HG02938 (cell line): ENCODE data around the gene GZMB.
"Not testable (repeated sequence)": the region's sequence is repeated elsewhere in the genome, so short reads cannot be mapped to it uniquely, and the experiment has no call there.

Experiments
- ATAC-seq: cut with Tn5 transposase; IDR thresholded peaks from one replicate; pipeline ENCODE4 v1.9.1; 2021; ENCODE audit warnings: mild to moderate bottlenecking, moderate library complexity; ENCODE audit not compliant: unreplicated experiment

GZMB gene

GRCh38 chr14:24634158-24634557 lies at the start of gene GZMB:
TSS of gene GZMB (minus strand) at chr14:24634190. CDS start at chr14:24634160, 30 bp downstream.
- ATAC-seq = no peak

DNA sequence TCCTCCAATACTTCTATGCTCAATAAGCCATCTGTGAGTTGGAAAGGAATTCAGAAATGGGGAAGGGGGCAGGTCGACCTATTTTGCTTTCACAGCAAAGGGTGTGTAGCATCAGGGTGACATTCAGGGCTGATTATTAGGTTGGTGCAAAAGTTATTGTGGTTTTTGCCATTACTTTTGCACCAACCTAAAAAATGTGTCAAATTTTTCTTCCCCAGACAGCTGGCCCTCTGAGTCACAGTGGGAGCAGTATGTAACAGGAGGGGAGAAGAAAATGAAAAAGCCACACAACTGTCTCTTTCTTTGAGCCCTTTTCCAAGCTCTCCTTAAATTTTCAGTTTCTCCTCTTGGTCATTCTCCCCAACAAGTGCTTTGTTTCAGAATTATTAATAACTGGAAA lies 47.1 kb upstream of the GZMB start:
- ATAC-seq = no peak

- ATAC-seq = no peak
Measured at GRCh38 chr14:24680516-24680915, 46.5 kb upstream of the GZMB start.

GRCh38 chr14:24679248-24679961 lies 45.4 kb upstream of the GZMB start:
- ATAC-seq = no peak

DNA sequence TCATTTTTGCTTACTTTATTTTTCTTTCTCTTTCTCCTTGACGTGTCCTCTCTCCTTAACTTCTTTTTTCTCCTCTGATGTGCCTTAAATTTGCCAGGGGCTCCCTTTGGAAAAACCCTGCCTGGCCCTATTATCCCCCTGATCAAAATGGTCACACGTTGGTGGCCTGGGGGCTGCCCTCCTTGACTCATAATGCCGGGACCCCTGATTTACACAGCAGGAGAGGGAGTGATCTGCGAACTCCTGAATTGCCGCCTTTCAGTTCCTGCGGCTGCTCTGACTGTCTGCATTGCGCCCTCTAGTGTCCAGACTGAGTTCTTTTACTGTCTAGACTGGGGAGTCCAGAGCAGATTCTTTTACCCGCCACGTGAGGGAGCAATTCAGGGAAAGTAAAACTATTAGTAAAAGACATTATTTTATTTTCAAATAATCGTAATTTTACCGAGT lies 44.8 kb upstream of the GZMB start:
- ATAC-seq = peak; percentile 78

- no peak for ATAC-seq
Measured at GRCh38 chr14:24677956-24678355, 44.0 kb upstream of the GZMB start.

DNA sequence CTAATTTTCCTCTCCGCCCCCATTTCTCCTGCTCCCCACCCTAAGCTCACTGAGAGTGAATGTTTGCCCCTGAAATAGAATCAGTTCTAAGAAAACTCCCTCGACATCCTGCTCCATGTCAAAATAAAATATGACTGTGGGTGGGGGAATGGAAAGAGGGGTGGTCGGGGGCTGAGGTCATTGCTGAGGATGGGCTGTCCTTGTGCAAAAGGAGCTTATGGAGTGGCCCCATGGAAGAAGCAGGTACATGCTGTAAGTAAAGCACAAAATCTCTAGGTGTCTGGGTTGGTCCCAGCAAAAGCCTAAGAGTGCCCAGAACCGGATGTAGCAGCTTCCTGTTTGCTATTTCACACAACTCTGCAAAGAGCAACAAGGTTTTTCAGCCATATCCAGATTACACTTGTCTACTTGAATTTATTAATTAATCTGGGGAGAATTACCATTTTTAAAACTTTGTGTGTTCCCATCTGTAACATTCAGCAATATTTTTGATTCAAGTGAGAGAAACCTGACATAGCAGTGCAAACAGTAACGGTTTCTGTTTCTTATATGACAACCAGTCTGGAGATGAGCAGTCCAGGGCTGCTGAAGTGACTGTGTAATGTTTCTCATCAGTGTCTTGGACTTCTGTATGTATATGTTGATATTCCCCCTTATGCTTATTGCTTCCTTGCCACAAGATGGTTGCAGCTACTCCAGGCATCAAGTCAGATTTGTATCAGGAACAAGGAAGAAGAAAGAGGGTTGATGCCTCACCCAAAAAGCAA lies 40.4 kb upstream of the GZMB start:
- ATAC-seq = peak; percentile 53

DNA sequence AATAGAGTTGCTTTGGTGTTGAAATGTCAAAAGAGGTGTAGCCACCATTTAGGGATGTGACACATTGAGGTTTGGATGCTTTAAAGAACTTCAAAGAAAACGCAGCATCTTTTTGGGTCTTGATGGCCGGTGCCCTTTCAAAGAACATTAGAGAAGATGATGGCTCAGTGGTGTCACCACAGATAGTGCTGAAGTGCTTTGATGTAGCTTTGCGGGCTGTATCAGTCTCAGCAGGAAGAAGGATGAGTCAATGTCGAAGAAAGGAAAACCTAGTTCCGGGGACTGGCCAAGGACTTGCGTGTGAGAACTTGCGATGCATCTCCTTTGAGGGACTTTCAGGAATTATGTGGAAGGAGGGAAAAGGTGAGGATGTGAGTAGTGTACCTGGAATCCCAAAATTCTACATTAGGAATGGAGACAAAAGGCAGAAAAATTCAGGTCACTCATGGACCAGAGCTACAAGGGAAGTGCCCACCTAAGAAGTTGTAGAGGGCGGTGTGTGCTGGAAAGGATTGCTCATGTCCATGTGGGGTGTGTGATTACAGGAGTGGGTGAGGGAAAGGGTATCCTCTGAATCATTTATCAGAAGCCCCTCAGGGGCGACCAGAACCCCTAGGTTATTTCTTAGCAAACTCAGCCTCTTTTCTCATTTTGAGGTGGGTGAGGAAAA lies 39.7 kb upstream of the GZMB start:
- ATAC-seq = peak; percentile 47

DNA sequence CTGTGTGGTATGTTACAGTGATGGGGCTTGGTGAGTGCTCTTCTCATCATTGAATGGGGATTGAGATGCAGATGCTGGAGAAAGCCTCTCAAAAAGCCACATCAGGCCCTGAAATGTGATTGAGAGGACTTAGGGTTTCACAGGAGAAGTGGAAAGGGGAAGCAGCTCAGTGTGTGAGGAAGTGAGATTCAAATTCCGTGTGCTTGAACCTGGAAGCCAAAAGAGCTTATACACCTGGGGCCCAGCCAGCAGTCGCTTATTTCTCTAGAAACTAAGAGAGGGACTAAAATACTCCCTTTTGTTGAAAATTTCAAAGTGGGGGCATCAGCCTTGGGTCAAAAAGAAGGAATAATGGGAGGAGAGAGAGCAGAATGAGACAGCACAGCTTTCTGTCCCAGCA lies 39.1 kb upstream of the GZMB start:
- peak; percentile 50 for ATAC-seq

DNA sequence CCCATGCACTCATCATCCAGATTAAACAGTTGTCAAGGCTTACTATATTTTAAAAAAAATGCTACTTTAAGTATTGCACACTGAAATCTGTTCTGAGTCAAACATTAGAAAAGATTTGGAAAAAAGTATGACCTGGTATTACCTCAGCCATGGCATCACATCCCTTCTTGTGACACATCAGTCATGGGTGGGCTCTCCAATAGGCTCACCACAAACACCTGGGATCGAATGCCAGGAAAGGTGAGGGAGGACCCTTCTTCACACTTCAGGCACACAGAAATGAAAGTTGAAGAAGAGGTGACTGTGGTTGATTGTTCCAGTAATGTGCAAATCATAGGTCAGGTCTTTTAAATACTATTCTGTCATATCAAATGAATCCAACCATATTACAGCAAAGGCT lies 36.6 kb upstream of the GZMB start:
- no peak for ATAC-seq

DNA sequence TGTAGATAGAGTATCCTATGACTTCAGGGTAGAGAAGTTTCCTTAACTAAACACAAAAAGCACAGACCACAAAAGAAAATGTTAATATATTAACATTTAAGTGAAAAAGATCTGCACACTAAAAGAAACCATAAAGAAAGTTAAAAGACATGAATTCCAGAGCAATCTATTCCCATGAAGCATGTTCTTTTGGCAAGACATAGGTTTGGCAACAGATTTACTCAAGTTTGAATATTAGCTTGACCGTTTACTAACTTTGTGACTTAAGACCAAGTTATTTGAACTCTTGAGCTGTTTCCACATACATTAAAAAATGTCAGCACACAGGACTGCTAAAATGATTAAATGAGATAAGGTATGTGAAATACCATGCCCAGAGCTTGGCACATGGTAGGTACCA lies 35.7 kb upstream of the GZMB start:
- no peak for ATAC-seq

GRCh38 chr14:24665440-24665991 lies 31.5 kb upstream of the GZMB start:
- ATAC-seq = peak; percentile 90

GRCh38 chr14:24664366-24664765 lies 30.4 kb upstream of the GZMB start:
- no peak for ATAC-seq

GRCh38 chr14:24662753-24663152 lies 28.8 kb upstream of the GZMB start:
- no peak for ATAC-seq

DNA sequence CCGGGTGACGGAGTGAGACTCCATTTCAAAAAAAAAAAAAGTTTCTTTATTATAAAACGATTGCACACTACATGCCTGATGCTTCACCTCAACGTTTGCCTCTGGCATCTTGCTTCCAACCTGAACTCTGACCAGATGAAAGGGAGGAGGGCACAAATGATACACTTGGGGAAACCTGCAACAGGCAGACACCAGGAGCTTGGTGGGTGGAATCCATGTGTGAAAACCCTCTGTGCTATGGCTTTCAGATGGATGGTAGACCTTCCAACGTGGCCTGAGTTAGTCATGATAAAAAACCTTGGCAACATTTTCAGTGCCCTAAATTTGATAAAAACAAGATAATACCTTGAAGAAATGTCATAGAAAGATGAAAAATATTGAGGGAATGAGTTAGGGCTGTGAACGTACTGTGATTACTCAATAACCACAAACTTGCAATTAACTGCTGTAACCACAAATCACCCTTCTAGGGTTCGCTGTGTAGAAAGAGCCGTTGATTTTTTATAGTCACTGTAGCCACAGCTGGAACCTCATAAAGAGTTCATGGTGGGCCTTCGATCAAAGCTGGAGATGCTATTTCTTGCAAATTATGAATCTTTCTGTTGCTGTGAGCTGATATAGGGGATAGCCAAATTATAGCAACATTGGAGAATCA lies 26.1 kb upstream of the GZMB start:
- no peak for ATAC-seq

DNA sequence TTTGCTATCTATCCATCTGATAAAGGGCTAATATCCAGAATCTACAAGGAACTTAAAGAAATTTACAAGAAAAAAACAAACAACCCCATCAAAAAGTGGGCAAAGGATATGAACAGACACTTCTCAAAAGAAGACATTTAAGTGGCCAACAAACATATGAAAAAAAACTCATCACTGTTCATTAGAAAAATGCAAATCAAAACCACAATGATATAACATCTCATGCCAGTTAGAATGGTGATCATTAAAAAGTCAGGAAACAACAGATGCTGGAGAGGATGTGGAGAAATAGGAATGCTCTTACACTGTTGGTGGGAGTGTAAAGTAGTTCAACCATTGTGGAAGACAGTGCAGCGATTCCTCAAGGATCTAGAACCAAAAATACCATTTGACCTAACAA lies 14.4 kb upstream of the GZMB start:
- not testable (repeated sequence) for ATAC-seq

DNA sequence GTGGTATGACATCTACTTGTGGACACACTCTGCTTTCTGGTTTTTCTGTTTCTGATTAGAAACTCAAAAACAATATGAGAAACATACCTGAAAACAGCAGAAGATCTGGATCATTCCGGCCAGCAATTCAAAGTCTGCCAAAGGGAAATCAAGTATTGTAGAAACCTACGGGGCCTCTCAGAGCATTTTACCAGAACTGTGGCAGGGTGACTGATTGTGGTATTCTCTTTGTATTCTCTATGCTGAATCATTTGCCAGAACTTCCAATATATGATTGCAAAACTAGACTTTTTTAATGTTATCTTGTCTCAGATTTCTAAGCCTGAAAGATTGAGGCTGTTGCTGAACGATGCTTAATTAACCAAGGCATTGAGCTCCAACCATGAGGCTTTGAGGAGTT lies 5.9 kb upstream of the GZMB start:
- no peak for ATAC-seq

DNA sequence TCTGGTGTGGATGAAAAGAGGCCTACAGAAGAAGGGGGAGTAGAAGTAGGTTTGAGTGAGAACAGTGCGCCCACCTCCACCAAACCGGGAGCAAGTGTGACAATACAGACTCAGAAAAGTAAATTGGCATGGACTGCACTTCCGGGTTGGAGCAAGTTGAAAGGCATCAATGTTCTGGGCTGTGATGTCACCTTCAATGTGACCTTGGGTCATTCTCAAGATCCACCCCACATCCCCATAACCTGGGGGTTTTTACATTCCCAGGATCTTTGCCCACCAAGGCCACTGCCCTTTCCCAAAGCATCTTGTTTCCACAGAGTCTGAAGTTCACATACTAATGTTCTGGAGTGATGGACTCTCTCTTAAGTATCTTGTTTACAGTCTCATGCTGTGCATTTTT lies 5.3 kb upstream of the GZMB start:
- no peak for ATAC-seq

- ATAC-seq = no peak
Measured at GRCh38 chr14:24633353-24633752, 637 bp downstream of the GZMB start.

- ATAC-seq = no peak
Measured at GRCh38 chr14:24632761-24633160, 1.2 kb downstream of the GZMB start.

DNA sequence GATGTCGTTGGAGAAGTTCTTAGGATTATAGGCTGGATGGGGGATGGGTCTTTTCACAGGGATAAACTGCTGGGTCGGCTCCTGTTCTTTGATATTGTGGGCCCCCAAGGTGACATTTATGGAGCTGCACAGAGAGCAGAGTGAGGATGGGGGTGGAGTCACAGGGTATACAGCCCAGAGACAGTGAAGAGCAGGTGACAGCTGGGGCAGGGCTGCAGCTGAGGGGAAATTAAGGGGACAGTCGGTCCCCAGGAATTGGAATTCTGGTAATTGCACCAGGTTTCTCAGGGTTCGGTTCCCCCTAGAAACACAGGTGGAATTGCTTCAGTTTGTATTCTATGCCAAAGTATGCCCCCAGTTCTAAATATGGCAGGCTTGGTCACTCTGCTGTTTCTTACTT lies 1.7 kb downstream of the GZMB start:
- ATAC-seq = no peak
